ENCODE measurements around the gene CYB561D2.

CYB561D2 gene

DNA sequence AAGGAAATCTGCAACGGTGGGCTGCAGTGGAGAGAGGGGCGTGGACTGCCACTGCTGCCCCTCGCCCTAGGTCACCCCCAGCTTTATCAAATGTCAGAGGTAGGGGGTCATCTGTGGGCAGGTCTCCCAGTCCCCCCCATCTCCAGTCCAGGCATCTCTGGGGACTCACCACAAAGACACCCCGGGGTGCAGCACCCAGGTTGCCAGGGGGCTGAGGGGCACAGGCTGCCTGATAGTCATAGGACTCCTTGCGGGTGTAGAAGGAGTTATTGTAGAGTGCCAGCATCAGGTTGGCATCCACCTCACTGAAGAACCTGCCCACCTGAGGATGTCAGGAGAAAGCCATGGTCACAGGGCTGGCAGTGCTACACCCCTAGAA lies 15.2 kb downstream of the CYB561D2 start:
- no peak for DNase-seq (ENCODE audit: low spot score)

DNA sequence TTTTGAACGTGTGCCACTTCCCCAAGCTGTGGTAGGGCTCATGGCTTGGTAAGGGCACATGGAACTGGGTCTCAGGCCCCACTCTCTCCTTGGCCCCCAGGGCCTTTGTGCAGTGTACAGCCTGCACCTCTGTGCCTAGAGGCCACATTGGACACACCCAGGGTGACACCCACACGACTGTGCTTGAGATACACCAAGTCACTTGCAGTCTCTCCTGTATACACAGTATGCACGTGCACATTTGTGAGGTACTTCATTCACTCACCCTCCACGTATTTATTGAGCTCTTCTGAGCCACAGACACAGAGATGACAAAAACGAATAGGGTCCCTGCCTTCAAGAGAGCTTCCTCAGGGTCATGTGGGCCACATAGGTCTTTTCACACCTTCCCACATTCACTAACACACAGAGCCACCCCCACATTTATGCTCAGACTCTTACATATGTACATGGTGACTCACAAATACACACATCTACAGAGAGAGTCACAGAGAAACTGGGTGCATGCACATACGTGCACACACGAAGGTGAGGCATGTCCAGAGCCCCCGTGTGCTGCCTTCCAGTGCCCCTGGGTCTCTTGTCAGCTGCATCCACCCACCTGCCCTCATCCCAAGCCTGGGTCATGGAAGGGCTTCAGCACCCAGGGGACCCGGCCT lies 18.5 kb downstream of the CYB561D2 start:
- DNase-seq (ENCODE audit: low spot score): no peak

DNA sequence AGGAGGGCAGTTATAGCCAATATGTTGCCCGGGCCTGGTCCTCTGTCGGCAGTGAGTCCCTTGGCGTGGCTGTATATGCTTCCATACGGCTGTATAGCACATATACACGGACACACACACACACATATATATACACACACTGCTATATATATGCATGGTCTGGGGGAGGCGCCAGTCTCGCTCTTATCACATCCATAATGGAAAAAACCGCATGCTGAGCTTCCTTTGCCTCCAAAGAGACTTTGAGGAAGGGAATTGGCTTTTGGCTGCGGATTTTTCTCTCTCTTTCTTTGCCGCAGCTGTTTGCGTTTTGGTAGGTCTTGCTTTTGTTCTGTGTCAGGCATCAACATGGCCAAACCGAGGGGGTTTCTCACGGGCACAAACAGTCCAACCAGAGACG lies 19.9 kb downstream of the CYB561D2 start:
- DNase-seq (ENCODE audit: low spot score): peak; percentile 41

DNA sequence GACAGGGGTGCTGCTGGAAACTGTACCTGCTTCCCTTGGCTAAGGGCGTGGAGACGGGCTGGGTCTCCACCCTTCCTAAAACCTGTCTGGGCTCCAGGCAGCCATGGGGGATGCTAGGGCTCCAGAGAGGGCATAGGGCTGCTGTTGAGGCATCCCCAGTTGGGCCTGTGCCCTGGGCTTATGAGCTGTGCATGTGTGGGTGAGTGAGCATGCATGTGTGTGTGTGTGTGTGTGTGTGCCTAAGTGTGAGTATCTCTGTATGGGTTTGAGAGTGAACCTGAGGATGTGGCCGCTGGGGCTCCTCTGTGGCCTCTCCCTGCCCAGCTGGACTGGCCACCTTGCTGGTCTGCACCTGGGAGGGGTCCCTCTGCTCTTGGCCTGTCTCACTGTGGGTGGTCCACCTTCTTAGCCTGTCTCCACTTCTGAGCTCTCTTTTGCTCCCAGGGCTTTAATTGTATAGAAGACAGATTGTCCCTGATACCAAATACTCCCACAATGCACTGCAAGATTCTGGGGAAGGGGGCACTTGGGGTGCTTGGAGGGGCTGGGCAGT lies 20.5 kb downstream of the CYB561D2 start:
- DNase-seq (ENCODE audit: low spot score): no peak

DNA sequence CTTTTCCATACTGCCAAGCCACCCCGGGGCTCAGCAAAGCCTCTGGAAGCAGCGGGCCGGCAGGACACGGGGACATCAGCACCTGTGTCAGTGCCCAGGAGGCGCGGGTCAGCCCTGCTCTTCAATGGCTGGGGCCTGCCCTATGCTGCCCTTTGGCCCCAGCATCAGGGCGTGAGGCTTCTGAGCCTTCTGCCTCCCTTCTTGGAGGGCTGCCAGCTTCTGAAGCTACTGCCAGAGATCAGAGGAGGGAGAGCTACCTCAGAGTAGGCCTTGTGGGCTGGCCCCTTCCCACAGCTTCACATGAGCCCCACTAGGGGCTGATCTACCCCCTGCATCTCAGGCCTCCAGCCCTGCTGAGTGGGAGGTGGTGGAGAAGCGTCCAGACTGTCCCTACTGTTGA lies 21.7 kb downstream of the CYB561D2 start:
- DNase-seq (ENCODE audit: low spot score): no peak

- DNase-seq (ENCODE audit: low spot score): no peak
Observed at GRCh38 chr3:50373146-50374051, 22.7 kb downstream of the CYB561D2 start.

GRCh38 chr3:50374363-50375257 lies 23.9 kb downstream of the CYB561D2 start:
- DNase-seq (ENCODE audit: low spot score): no peak

GRCh38 chr3:50375258-50375931 lies 24.7 kb downstream of the CYB561D2 start:
- peak; percentile 31 for DNase-seq (ENCODE audit: low spot score)

GRCh38 chr3:50378024-50378423 lies 27.4 kb downstream of the CYB561D2 start:
- DNase-seq (ENCODE audit: low spot score): no peak

- DNase-seq (ENCODE audit: low spot score): no peak
Observed at GRCh38 chr3:50378757-50379156, 28.1 kb downstream of the CYB561D2 start.

DNA sequence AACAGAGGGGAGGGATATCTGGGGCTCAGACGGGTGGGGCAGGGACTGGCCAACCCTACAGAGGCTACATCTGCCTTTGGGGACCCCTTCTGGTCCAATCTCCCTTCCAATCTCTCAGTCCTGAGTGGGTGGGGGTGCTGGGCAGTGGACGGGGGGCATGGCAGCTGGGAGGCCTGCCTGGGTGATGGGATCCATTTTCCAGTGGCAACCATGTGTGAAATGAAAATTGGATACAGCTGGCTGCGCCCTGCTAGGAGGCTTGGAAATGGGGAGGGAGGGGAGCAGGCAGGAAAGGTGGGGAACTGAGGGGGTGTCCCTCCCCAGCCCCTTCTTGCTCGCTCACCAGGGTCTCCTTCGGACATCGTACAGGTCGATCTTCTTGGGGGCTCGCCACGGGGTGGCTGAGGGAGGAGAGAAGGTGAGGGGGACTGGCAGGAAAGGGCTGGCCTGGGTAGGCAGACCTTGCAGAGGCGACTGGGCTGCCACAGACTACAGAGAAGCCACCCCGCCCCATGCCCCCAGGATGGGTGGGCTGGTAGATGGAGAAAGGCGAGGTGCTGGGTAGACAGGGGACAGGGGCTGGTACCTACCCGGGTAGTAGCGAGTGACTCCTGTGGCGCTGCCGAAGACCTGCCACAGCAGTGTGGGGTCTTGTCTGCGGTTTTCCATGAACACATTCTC lies 29.9 kb downstream of the CYB561D2 start:
- no peak for DNase-seq (ENCODE audit: low spot score)

DNA sequence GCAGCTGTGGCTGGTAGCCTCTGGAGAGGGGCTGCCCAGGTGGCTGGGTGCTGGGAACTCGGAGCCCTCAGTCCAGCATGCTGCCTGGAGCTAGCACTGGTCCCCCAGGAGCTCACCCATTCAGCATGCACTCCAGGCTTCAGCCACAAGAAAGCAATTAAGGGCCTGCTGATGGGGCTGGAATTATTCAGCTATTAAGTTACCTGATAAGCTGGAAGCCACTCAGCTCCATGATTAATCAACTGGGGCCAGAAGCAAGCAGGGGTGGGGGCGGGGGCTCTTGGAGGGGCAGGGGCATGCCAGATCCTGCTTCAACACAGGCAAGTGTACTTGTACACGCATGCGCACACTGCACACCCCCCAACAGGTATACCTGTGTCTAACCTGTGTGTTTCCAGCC lies 30.7 kb downstream of the CYB561D2 start:
- DNase-seq (ENCODE audit: low spot score): no peak

DNA sequence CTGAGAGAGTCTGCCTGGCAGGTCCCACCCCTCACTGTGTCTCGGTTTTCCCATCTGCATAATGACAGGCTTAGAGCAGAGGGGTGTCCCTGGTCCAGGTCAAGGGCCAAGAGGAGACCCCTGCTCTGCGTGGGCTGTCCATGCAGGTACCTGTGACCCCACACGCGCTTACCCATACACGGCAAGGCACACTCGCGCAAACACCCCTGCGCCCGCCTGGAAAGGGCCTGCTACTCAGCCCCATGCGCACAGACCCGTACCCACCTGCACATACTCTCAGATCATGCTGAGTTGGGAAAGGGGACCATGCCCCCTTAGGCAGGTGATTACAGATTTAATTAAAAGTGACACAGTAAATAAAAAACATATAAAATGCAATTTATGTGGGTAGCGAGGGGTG lies 32.1 kb downstream of the CYB561D2 start:
- no peak for DNase-seq (ENCODE audit: low spot score)

- no peak for DNase-seq (ENCODE audit: low spot score)
Observed at GRCh38 chr3:50383750-50384149, 33.1 kb downstream of the CYB561D2 start.

DNA sequence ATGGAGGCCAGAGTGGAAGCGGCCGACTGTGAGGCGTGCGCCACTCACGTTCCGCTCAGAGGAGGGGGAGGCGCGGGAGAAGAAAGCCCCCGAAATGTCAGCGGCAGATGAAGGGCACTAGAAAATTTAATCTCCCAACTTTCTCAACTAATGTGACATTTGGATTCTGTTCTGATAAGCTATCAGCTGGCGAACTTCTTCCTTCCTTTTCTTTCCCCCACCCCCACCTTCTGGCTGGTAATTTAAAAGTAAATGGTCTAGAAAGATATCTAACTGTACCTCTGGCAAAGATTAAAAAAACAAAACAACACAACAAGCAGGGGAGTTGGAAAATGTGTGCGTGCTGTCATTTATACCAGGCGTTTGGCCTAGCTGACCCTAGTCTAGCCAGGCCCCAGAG lies 35.1 kb downstream of the CYB561D2 start:
- DNase-seq (ENCODE audit: low spot score): no peak

DNA sequence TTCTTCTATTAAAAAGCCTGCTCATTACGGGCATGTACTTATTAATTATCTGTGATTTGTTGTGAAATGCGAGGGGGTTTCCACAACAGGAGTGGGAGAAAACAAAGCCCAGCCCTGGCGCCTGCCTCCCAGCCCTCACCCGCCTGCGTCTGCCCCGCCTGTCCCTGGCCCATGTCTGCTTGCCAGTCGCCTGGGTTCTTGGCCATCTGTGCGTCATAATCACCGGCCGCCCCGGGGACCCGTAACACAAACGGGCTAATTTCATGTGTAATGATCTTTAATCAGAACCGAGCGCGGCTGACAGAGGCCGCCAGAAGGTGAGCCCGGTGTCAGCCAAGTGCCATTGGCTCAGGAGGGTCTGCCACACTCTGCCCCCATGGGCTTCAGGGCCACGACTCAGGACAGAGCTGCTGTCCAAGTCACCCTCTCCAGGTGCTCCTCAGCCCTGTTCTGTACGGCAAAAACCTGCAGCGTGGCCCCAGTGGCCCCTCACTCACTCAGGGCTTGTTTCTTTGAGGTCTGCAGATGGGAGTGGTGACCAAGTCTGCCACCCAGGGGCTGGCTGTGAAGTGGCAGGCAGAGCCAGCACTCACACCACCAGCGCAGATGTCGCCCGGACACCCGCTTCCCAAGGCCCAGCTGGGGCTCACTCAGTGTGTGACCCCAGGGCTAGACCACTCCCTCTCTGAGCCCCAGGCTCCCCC lies 37.5 kb downstream of the CYB561D2 start:
- DNase-seq (ENCODE audit: low spot score): no peak

DNA sequence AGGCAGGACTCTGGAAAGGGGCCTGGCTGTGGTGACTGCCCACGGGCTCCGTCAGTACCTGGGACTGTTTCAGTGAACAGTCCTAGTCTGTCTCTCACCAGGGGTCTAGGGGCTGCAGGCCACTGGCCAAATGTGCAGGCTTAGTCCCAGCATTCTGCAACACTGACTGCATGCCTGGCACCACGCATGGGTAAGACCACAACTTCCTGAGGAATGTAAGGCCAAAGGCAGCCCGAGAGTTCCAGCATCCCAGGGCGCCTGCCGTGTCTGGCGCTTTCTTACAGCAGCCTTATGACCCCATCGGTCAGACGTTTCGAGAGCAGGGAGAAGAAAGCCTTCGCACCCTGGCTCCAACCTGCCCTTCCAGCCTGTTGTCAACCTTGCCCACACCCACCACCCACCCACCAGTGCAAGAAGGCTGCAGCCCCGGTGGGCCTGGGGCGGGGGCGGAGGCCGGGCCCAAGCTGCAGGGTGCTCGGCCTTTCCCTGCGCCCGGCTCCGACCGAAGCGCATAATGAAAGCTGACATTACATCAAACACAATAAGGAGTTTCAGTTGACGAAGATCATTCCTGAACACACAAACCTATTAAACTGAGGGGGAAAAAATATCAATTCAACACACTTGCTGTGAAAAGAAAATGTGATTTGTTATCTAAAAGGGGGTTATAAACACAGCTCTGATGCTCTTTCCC lies 38.2 kb downstream of the CYB561D2 start:
- DNase-seq (ENCODE audit: low spot score): no peak

DNA sequence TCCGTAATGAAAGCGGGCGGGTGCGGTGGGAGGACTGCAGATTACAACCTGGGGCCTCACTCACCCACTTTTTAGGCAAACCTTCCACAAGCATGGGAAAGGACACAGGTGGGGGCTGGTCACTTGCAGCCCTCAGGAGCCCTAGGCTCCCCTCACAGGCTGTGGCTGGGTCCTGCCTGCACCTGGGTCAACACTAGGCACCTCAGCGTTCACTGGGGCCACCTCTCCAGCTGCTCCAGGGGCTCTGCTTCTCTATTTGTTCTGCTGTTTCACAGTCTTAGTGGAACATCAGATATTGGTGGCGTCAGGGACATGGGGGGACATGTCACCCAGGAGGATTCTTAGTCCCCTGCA lies 38.7 kb downstream of the CYB561D2 start:
- no peak for DNase-seq (ENCODE audit: low spot score)

- no peak for DNase-seq (ENCODE audit: low spot score)
Observed at GRCh38 chr3:50390508-50391224, 40.0 kb downstream of the CYB561D2 start.
